Hematopoietic multipotent progenitor cell treated with erythropoietin and hydrocortisone succinate and interleukin-3 and kit ligand, for 17 days (in vitro differentiated cells): ENCODE measurements around the gene P2RY8.
"Not testable (repeated sequence)": the region's sequence is repeated elsewhere in the genome, so short reads cannot be mapped to it uniquely, and the experiment has no call there.

Experiments
- DNase-seq: peaks from one replicate; pipeline ENCODE4 v3.0.0-alpha.2; 2015; ENCODE audit warnings: low spot score

The P2RY8 gene

GRCh38 chrX:1545776-1546408 is 8.9 kb upstream of the P2RY8 start:
- DNase-seq = no peak

GRCh38 chrX:1542994-1543725 is 6.2 kb upstream of the P2RY8 start:
- no peak for DNase-seq

DNA sequence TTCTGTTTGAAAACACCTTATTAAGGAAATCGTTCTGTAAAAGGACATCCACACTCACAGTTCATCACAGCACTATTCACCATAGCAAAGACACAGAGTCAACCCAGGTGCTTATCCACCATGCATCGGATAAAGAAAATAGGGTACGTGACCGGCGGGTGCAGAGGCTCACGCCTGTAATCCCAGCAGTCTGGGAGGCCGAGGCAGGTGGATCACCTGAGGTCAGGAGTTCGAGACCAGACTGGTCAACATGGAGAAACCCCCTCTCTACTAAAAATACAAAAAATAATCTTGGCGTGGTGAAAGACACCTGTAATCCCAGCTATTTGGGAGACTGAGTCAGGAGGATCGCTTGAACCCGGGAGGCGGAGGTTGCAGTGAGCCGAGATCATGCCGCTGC is 2.2 kb upstream of the P2RY8 start:
- DNase-seq = not testable (repeated sequence)

DNA sequence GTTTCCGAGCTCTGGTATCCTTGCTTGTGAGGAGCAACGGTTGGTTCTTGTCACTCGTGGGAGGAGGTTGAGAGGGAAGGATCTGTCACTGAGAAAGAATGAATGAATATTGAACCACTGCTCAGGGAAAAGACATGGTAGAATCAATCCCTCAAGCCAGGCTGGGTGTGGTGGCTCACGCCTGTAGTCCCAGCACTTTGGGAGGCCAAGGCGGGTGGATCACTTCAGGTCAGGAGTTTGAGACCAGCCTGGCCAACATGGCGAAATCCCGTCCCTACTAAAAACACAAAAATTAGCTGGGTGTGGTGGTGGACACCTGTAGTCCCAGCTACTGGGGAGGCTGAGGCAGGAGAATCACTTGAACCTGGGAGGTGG is 718 bp upstream of the P2RY8 start:
- DNase-seq = not testable (repeated sequence)

GRCh38 chrX:1536712-1537030 is 314 bp downstream of the P2RY8 start:
- DNase-seq = no peak

GRCh38 chrX:1535241-1536041 is 1.5 kb downstream of the P2RY8 start:
- DNase-seq = no peak

- no peak for DNase-seq
Measured at GRCh38 chrX:1534301-1535168, 2.5 kb downstream of the P2RY8 start.

DNA sequence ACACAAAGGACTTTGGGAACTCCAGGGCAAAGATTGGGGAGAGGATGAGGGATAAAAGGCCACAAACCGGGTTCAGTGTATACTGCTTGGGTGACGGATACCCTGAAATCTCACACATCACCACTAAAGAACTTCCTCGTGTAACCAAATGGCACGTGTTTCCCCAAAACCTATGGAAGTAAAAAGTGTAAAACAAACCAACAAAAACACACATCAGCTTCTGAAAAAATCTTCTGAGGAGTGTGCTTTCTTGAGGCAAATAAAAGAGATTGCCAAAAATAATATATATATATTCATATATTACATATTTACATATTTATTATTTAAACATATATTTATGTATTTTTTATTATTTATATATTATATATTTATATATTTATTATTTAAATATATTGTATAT is 3.9 kb downstream of the P2RY8 start:
- no peak for DNase-seq

- no peak for DNase-seq
Measured at GRCh38 chrX:1531096-1531890, 5.7 kb downstream of the P2RY8 start.

DNA sequence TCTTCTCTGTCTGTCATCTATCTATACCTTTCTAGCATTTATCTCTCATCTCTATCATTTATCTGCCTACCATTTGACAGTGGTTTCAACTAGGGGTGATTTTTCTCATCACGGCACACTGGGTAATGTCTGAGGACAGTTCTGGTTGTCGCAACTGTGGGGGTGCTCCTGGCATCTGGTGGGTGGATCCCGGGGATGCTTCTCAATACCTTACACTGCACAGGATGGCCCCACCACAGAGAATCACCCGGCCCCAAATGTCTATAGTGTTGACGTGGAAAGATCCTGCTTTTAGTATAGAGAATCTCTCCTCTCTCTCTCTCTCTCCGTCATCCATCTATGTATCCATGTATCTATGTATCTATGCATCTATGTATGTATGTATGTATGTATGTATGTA is 7.2 kb downstream of the P2RY8 start:
- no peak for DNase-seq

GRCh38 chrX:1529328-1529727 is 7.7 kb downstream of the P2RY8 start:
- DNase-seq = no peak

DNA sequence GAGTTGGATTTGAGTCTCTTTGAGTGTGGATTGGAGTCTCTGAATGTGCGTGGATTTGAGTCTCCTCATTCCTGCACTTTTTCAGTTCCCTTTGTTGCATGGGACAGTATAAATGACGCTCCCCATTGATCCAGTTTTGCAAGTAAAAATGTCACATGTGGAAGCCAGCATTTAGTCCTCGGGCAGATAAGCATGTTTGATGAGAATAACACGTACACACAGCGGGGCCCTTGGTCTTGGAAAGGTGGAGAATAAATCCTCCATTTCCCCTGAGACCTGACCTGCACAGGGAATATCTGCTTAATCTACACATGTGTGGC is 8.1 kb downstream of the P2RY8 start:
- DNase-seq = no peak

- no peak for DNase-seq
Measured at GRCh38 chrX:1528186-1528883, 8.7 kb downstream of the P2RY8 start.

DNA sequence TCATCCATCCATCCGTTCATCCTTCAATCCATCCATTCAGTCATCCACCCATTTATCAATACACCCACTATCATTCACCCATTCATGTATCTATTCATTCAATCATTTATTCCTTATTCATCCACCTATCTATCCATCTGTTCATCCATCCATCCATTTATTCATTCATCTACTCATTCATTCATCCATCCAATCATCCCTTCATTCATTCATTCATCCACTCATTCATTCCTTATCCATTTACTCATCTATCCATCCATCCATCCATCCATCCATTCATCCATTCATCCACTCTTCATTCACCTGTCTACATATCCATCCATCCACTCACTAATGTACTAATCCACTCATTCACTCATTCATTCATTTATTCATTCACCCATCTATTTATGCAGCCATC is 9.5 kb downstream of the P2RY8 start:
- DNase-seq = no peak

DNA sequence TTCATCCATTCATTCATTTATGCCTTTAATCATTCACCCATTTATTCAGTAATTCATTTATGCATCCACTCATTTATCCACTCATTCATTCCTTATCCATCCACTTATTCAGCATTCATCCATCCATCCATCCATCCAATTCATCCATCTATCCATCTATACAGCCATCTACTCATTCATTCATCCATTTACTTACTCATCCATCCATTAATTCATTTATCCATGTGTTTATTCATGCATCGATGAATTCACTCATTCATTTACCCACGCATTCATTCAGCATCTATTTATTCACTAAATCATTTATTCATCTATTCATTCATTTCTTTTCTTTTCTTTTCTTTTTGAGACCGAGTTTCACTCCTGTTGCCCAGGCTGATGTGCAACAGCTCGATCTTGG is 10.4 kb downstream of the P2RY8 start:
- DNase-seq = no peak

GRCh38 chrX:1525583-1526355 is 11.2 kb downstream of the P2RY8 start:
- no peak for DNase-seq

- no peak for DNase-seq
Measured at GRCh38 chrX:1524874-1525582, 12.0 kb downstream of the P2RY8 start.

DNA sequence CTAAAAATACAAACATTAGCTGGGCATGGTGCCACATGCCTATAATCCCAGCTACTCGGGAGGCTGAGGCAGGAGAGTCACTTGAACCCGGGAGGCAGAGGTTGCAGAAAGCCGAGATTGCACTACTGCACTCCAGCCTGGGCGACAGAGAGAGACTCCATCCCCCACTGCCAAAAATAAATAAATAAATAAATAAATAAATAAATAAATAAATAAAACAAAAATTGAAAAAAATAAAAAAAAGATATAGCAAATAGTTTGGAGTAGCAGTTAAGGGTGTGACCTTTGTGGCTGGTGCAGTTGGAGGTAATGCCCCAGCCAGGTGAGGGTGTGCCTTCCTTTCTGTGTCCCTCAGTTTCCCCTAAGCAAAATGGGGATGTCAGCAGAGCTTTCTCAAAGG is 14.1 kb downstream of the P2RY8 start:
- not testable (repeated sequence) for DNase-seq

DNA sequence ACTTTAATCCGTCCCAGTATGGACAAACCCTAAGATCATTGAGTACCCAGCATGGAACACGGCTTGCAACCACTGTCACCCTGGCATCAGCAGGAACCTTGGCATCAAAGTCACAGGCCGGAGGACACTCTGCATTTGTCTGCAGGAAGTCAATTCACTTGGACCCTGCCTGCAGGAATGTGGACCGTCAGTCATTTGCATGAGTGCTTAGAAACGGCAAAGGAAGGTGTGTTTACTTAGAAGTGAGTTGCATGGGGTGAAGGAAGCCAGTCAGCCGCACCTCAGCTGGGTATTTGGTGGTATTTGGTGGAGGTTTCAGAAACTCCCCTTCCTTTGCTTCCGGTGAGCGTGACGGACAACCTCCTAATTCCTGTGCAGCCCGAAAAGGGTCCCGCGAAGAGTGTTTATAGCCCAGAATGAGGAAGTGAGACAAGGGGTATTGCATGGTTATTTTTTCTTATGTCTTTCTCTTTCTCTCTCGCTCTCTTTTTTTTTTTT is 15.5 kb downstream of the P2RY8 start:
- DNase-seq = no peak
